Stimulated activated CD4-positive, alpha-beta T cell treated with anti-CD3 and anti-CD28 coated beads, Interleukin-4, amount 100 ng/mL, for 4 hours (primary cell): ENCODE results near the gene ZNF280B.
A peak's percentile ranks its signal among the peaks of the same experiment; 100 is the strongest.

Experiments used
- DNase-seq, 2 experiments: peaks; one replicate each; pipeline ENCODE4 v3.0.0-alpha.2; 2020

The ZNF280B gene

GRCh38 chr22:22508274-22509176 is at the start of gene ZNF280B:
TSS of gene ZNF280B (minus strand) at chr22:22508742. CDS start at chr22:22489398, 19,344 bp downstream.
- DNase-seq, result peak; percentile 75 to 80

GRCh38 chr22:22556995-22557925 is 48.7 kb upstream of the ZNF280B start:
- no peak for DNase-seq

- DNase-seq, result no peak
Measured at GRCh38 chr22:22556578-22556977, 48.0 kb upstream of the ZNF280B start.

- no peak for DNase-seq
Measured at GRCh38 chr22:22555596-22555995, 47.1 kb upstream of the ZNF280B start.

- no peak for DNase-seq
Measured at GRCh38 chr22:22554587-22555284, 46.2 kb upstream of the ZNF280B start.

- no peak for DNase-seq
Measured at GRCh38 chr22:22553735-22554586, 45.4 kb upstream of the ZNF280B start.

- DNase-seq, result no peak
Measured at GRCh38 chr22:22553141-22553540, 44.6 kb upstream of the ZNF280B start.

GRCh38 chr22:22552630-22553029 is 44.1 kb upstream of the ZNF280B start:
- no peak for DNase-seq

GRCh38 chr22:22550789-22551434 is 42.4 kb upstream of the ZNF280B start:
- no peak for DNase-seq

GRCh38 chr22:22548910-22549309 is 40.4 kb upstream of the ZNF280B start:
- DNase-seq, result no peak

GRCh38 chr22:22548317-22548716 is 39.8 kb upstream of the ZNF280B start:
- no peak for DNase-seq

- no peak for DNase-seq
Measured at GRCh38 chr22:22547692-22548300, 39.3 kb upstream of the ZNF280B start.

- no peak for DNase-seq
Measured at GRCh38 chr22:22547226-22547625, 38.7 kb upstream of the ZNF280B start.

- no peak for DNase-seq
Measured at GRCh38 chr22:22546490-22546889, 37.9 kb upstream of the ZNF280B start.

- DNase-seq, result no peak
Measured at GRCh38 chr22:22545084-22545483, 36.5 kb upstream of the ZNF280B start.

GRCh38 chr22:22538226-22538989 is 29.9 kb upstream of the ZNF280B start:
- DNase-seq, result no peak

GRCh38 chr22:22536916-22537315 is 28.4 kb upstream of the ZNF280B start:
- DNase-seq, result no peak

- DNase-seq, result no peak
Measured at GRCh38 chr22:22536515-22536914, 28.0 kb upstream of the ZNF280B start.

GRCh38 chr22:22535662-22536061 is 27.1 kb upstream of the ZNF280B start:
- no peak for DNase-seq
